Measurements from ENCODE around the gene GLT8D1. TPM values are rescaled to one million over a fixed set of nuclear protein-coding genes. Genes with fewer than 3 reads are reported as not detected.

GLT8D1 gene
- total and polyA plus RNA-seq, 2 of the 13 experiments (the other 11 are each of a cell fraction or from before 2014, with no cell fraction given): 110 to 121 TPM

DNA sequence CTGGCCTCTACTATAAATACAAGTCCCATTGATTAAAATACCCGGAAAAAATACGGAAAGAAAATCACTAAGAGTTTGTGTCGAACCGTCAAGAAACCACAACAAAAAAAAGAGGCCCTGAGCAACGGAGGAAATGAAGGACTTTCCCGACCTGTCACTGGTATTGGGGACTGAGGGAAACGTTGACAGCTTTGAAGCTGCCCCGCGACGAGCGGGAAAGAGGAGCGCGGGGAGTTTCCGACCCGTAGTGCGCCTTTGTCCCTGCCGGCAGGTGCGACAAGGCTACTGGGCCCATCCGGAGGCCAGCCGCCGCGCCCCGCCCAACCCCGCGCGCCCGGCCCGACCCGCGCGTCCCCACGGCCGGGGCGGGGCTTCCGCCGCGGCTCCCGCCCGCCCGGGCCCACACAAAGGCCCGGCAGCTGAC lies 20.3 kb downstream of the GLT8D1 start (continued):
- TF ChIP-seq, protein P1, sequence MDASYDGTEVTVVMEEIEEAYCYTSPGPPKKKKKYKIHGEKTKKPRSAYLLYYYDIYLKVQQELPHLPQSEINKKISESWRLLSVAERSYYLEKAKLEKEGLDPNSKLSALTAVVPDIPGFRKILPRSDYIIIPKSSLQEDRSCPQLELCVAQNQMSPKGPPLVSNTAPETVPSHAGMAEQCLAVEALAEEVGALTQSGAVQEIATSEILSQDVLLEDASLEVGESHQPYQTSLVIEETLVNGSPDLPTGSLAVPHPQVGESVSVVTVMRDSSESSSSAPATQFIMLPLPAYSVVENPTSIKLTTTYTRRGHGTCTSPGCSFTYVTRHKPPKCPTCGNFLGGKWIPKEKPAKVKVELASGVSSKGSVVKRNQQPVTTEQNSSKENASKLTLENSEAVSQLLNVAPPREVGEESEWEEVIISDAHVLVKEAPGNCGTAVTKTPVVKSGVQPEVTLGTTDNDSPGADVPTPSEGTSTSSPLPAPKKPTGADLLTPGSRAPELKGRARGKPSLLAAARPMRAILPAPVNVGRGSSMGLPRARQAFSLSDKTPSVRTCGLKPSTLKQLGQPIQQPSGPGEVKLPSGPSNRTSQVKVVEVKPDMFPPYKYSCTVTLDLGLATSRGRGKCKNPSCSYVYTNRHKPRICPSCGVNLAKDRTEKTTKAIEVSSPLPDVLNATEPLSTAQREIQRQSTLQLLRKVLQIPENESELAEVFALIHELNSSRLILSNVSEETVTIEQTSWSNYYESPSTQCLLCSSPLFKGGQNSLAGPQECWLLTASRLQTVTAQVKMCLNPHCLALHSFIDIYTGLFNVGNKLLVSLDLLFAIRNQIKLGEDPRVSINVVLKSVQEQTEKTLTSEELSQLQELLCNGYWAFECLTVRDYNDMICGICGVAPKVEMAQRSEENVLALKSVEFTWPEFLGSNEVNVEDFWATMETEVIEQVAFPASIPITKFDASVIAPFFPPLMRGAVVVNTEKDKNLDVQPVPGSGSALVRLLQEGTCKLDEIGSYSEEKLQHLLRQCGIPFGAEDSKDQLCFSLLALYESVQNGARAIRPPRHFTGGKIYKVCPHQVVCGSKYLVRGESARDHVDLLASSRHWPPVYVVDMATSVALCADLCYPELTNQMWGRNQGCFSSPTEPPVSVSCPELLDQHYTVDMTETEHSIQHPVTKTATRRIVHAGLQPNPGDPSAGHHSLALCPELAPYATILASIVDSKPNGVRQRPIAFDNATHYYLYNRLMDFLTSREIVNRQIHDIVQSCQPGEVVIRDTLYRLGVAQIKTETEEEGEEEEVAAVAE (CRISPR knock-in tag; IDR thresholded peaks at IDR 0.05; ENCODE audit: borderline replicate concordance): no peak
- TF ChIP-seq RFX5 (IDR thresholded peaks at IDR 0.05; ENCODE audit: low read depth, low read length) (peak; percentile 22; the same call in 1 of the 2 replicates), NFRKB (IDR thresholded peaks at IDR 0.05) (no peak), NFATC3 (CRISPR knock-in tag; IDR thresholded peaks at IDR 0.05) (no peak), PHF21A (CRISPR knock-in tag; IDR thresholded peaks at IDR 0.05) (peak; percentile 59; the same call in 1 of the 2 replicates), ZNF431 (CRISPR knock-in tag; IDR thresholded peaks at IDR 0.05; ENCODE audit: borderline replicate concordance, low read depth) (0 out of 2 replicates have a peak, but pooled peaks have one; percentile 22), GFI1 (CRISPR knock-in tag; IDR thresholded peaks at IDR 0.05; ENCODE audit: borderline replicate concordance) (no peak), NFKBIZ (CRISPR knock-in tag; IDR thresholded peaks at IDR 0.05) (no peak), ZBTB20 (CRISPR knock-in tag; IDR thresholded peaks at IDR 0.05; ENCODE audit: borderline replicate concordance, low read depth) (no peak), SOX13 (IDR thresholded peaks at IDR 0.05) (no peak), SOX13 (CRISPR knock-in tag; conservative IDR thresholded peaks at IDR 0.05 in 1 of 2, IDR thresholded peaks at IDR 0.05 in 1 of 2) (0 out of 4 replicates have a peak, but pooled peaks of 1 of the 2 experiments have one; percentile 20), FOXO1 (CRISPR knock-in tag; IDR thresholded peaks at IDR 0.05) (no peak), XBP1 (CRISPR knock-in tag; IDR thresholded peaks at IDR 0.05) (no peak), ZNF644 (CRISPR knock-in tag; IDR thresholded peaks at IDR 0.05; ENCODE audit: low read depth) (no peak), KDM3A (CRISPR knock-in tag; IDR thresholded peaks at IDR 0.05; ENCODE audit: low read depth) (0 out of 2 replicates have a peak, but pooled peaks have one; percentile 3), JDP2 (CRISPR knock-in tag; IDR thresholded peaks at IDR 0.05; ENCODE audit: borderline replicate concordance) (no peak)
- TF ChIP-seq, protein P2, sequence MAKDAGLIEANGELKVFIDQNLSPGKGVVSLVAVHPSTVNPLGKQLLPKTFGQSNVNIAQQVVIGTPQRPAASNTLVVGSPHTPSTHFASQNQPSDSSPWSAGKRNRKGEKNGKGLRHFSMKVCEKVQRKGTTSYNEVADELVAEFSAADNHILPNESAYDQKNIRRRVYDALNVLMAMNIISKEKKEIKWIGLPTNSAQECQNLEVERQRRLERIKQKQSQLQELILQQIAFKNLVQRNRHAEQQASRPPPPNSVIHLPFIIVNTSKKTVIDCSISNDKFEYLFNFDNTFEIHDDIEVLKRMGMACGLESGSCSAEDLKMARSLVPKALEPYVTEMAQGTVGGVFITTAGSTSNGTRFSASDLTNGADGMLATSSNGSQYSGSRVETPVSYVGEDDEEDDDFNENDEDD (CRISPR knock-in tag; IDR thresholded peaks at IDR 0.05; ENCODE audit: borderline replicate concordance): peak; percentile 82
- TF ChIP-seq, protein P3, sequence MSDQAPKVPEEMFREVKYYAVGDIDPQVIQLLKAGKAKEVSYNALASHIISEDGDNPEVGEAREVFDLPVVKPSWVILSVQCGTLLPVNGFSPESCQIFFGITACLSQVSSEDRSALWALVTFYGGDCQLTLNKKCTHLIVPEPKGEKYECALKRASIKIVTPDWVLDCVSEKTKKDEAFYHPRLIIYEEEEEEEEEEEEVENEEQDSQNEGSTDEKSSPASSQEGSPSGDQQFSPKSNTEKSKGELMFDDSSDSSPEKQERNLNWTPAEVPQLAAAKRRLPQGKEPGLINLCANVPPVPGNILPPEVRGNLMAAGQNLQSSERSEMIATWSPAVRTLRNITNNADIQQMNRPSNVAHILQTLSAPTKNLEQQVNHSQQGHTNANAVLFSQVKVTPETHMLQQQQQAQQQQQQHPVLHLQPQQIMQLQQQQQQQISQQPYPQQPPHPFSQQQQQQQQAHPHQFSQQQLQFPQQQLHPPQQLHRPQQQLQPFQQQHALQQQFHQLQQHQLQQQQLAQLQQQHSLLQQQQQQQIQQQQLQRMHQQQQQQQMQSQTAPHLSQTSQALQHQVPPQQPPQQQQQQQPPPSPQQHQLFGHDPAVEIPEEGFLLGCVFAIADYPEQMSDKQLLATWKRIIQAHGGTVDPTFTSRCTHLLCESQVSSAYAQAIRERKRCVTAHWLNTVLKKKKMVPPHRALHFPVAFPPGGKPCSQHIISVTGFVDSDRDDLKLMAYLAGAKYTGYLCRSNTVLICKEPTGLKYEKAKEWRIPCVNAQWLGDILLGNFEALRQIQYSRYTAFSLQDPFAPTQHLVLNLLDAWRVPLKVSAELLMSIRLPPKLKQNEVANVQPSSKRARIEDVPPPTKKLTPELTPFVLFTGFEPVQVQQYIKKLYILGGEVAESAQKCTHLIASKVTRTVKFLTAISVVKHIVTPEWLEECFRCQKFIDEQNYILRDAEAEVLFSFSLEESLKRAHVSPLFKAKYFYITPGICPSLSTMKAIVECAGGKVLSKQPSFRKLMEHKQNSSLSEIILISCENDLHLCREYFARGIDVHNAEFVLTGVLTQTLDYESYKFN (CRISPR knock-in tag; conservative IDR thresholded peaks at IDR 0.05): no peak
- TF ChIP-seq, protein P4, sequence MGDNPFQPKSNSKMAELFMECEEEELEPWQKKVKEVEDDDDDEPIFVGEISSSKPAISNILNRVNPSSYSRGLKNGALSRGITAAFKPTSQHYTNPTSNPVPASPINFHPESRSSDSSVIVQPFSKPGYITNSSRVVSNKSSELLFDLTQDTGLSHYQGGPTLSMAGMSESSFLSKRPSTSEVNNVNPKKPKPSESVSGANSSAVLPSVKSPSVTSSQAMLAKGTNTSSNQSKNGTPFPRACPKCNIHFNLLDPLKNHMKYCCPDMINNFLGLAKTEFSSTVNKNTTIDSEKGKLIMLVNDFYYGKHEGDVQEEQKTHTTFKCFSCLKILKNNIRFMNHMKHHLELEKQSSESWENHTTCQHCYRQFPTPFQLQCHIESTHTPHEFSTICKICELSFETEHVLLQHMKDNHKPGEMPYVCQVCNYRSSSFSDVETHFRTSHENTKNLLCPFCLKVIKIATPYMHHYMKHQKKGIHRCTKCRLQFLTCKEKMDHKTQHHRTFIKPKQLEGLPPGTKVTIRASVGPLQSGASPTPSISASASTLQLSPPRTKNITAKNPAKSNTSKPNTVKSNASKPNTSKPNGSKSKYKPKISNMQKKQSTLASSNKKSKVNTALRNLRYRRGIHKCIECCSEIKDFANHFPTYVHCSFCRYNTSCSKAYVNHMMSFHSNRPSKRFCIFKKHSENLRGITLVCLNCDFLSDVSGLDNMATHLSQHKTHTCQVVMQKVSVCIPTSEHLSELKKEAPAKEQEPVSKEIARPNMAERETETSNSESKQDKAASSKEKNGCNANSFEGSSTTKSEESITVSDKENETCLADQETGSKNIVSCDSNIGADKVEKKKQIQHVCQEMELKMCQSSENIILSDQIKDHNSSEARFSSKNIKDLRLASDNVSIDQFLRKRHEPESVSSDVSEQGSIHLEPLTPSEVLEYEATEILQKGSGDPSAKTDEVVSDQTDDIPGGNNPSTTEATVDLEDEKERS (CRISPR knock-in tag; IDR thresholded peaks at IDR 0.05): no peak

Data from HepG2 (cell line).